Osteocyte (in vitro differentiated cells): ENCODE measurements around the gene DNAI2. TPM values are rescaled to one million over a fixed set of nuclear protein-coding genes. Genes with fewer than 3 reads are reported as not detected.

Source experiments
- DNase-seq: peaks from one replicate; pipeline ENCODE4 v3.0.0; 2021; ENCODE audit warnings: mixed read lengths; ENCODE audit not compliant: unreplicated experiment; ENCODE audit errors: extremely low spot score
- H3K27ac Mint-ChIP-seq: one replicate; pipeline ENCODE4 v1.8.0; 2021; ENCODE audit warnings: mild to moderate bottlenecking, mixed read lengths; ENCODE audit not compliant: unreplicated experiment
- H3K27me3 Mint-ChIP-seq: one replicate; pipeline ENCODE4 v1.8.0; 2021; ENCODE audit warnings: mixed read lengths; ENCODE audit not compliant: unreplicated experiment
- H3K36me3 Mint-ChIP-seq: one replicate; pipeline ENCODE4 v1.8.0; 2021; ENCODE audit warnings: mixed read lengths; ENCODE audit not compliant: unreplicated experiment
- H3K4me1 Mint-ChIP-seq: one replicate; pipeline ENCODE4 v1.8.0; 2021; ENCODE audit warnings: mixed read lengths; ENCODE audit not compliant: unreplicated experiment
- H3K4me3 Mint-ChIP-seq: one replicate; pipeline ENCODE4 v1.8.0; 2021; ENCODE audit warnings: mild to moderate bottlenecking, moderate library complexity, mixed read lengths; ENCODE audit not compliant: unreplicated experiment
- H3K9me3 Mint-ChIP-seq: one replicate; pipeline ENCODE4 v1.8.0; 2021; ENCODE audit warnings: mixed read lengths; ENCODE audit not compliant: unreplicated experiment
- total RNA-seq: library from RNA; stranded (reverse); gene quantifications from 2 replicates; pipeline ENCODE4 v1.2.1, GENCODE V29; 2021
- TF ChIP-seq, protein P1 (sequence below): fragments of 200-600 bp; sonication (generic); IDR thresholded peaks from 2 replicates; pipeline ENCODE4 v1.5.0; 2021; ENCODE audit warnings: antibody characterized with exemption, mild to moderate bottlenecking, moderate library complexity

The DNAI2 gene
- total RNA-seq, 1 donor from 2014 or later: not detected

GRCh38 chr17:74351552-74352210 lies 77.6 kb downstream of the DNAI2 start:
- H3K36me3 Mint-ChIP-seq: no peaks in the 10 kb centered on the region
- DNase-seq: no peak
- no peaks in the 10 kb centered on the region for H3K9me3 Mint-ChIP-seq
- TF ChIP-seq, protein P1, sequence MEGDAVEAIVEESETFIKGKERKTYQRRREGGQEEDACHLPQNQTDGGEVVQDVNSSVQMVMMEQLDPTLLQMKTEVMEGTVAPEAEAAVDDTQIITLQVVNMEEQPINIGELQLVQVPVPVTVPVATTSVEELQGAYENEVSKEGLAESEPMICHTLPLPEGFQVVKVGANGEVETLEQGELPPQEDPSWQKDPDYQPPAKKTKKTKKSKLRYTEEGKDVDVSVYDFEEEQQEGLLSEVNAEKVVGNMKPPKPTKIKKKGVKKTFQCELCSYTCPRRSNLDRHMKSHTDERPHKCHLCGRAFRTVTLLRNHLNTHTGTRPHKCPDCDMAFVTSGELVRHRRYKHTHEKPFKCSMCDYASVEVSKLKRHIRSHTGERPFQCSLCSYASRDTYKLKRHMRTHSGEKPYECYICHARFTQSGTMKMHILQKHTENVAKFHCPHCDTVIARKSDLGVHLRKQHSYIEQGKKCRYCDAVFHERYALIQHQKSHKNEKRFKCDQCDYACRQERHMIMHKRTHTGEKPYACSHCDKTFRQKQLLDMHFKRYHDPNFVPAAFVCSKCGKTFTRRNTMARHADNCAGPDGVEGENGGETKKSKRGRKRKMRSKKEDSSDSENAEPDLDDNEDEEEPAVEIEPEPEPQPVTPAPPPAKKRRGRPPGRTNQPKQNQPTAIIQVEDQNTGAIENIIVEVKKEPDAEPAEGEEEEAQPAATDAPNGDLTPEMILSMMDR: no peak
- no peak overlapping the region for H3K27ac Mint-ChIP-seq
- H3K4me3 Mint-ChIP-seq: no peak overlapping the region
- no peaks in the 10 kb centered on the region for H3K4me1 Mint-ChIP-seq
- H3K27me3 Mint-ChIP-seq: peaks cover 33% of the 10 kb centered on the region

GRCh38 chr17:74353446-74354060 lies 79.5 kb downstream of the DNAI2 start:
- no peak overlapping the region for H3K27ac Mint-ChIP-seq
- H3K4me1 Mint-ChIP-seq: no peaks in the 10 kb centered on the region
- no peak overlapping the region for H3K4me3 Mint-ChIP-seq
- H3K36me3 Mint-ChIP-seq: no peaks in the 10 kb centered on the region
- H3K9me3 Mint-ChIP-seq: no peaks in the 10 kb centered on the region
- no peak for DNase-seq
- TF ChIP-seq, protein P1: no peak
- H3K27me3 Mint-ChIP-seq: peaks cover 33% of the 10 kb centered on the region

GRCh38 chr17:74354123-74354522 lies 80.1 kb downstream of the DNAI2 start:
- no peak overlapping the region for H3K27ac Mint-ChIP-seq
- H3K9me3 Mint-ChIP-seq: no peaks in the 10 kb centered on the region
- TF ChIP-seq, protein P1: peak; percentile 49
- no peaks in the 10 kb centered on the region for H3K4me1 Mint-ChIP-seq
- no peak overlapping the region for H3K4me3 Mint-ChIP-seq
- H3K27me3 Mint-ChIP-seq: peaks cover 37% of the 10 kb centered on the region
- no peaks in the 10 kb centered on the region for H3K36me3 Mint-ChIP-seq
- no peak for DNase-seq

DNA sequence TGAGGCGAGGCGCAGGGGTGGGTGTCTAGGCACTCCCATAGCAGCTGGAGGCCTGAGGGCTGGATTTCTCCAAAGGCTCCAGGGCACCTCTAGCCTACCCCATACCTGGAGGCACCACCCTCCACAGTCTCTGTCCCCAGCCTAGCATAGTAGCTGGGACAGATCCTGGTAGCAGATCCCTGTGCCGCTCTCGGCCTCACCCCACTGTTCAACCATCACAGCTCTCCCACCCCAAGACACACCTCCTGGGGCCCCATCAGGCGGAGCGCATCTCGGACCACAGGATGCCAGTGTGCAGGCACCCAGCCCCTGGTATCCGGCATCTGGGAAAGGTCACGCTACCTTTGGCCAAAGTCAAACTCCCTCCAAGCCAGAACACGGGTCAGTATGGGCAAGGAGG lies 80.5 kb downstream of the DNAI2 start:
- Mint-ChIP-seq H3K27ac (no peak overlapping the region), H3K9me3 (no peaks in the 10 kb centered on the region), H3K4me1 (no peaks in the 10 kb centered on the region), H3K4me3 (no peak overlapping the region), H3K27me3 (peaks cover 37% of the 10 kb centered on the region), H3K36me3 (no peaks in the 10 kb centered on the region)
- no peak for DNase-seq
- TF ChIP-seq, protein P1: no peak

- peaks cover 35% of the 10 kb centered on the region for H3K27me3 Mint-ChIP-seq
These were observed 81.0 kb downstream of the DNAI2 start for GRCh38 chr17:74355065-74355464.

More at GRCh38 chr17:74355065-74355464, 81.0 kb downstream of the DNAI2 start:
- H3K9me3 Mint-ChIP-seq: no peaks in the 10 kb centered on the region
- H3K36me3 Mint-ChIP-seq: no peaks in the 10 kb centered on the region
- H3K4me1 Mint-ChIP-seq: no peaks in the 10 kb centered on the region
- TF ChIP-seq, protein P1: no peak
- H3K27ac Mint-ChIP-seq: no peak overlapping the region
- DNase-seq: no peak
- no peak overlapping the region for H3K4me3 Mint-ChIP-seq
